Embryonic facial prominence (tissue), 1 donor: Measurements from ENCODE around the gene ELN.

Experiments used
- DNase-seq: peaks from one replicate; pipeline ENCODE4 v3.0.0-alpha.2; 2016; ENCODE audit errors: extremely low spot score

ELN gene

GRCh38 chr7:74092321-74092963 lies 64.5 kb downstream of the ELN start:
- DNase-seq: no peak

DNA sequence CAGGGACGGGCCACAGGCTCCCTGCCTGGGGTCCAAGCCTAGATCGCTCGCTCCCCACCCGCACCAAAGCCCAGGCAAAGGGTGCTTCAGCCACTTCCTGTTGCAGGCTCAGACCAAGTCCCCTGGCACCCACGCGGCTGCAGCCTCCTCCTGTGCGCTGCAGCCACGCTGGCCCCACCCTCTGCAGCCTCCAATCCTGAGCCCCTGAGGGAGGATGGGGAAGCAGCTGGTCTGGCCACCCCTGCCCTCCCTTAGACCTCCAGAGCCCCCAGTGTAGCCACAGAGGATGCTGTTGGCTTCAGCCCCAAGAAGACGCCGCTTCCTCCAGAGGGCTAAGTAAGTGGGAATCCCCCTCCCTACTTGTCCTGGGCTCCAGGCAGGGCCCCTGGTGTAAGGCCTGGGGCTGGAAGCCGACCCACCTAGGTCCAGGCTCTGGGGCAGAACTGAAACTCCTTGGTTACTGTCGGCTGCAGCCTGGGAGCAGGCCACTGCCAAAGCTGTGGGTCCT lies 65.0 kb downstream of the ELN start:
- no peak for DNase-seq

DNA sequence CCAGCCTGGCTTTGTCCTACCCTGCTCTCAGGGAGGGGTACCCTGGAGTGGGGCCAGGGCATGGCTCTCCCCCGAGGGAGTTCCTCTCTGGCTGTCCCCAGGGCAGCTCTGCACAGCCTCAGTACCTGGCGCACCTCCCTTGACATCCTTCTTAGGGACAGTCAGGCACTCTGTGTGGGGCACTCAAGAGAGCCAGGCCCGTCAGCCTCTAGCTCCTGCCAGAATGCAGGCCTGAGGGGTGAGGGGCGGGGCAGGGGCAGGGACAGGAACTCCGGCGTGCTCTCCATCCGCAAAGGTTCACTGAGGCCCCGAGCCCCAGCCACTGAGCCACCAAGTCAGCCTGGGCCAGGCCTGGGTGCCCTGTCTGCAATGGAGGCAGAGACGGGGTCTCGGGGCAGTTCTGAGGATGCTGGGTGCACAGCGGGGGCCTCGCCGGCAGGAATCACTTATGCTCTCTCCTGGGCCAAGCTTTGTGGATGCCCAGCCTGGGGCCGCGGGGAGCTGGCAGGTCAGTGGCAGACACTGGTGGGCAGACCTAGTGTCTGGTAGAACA lies 65.8 kb downstream of the ELN start:
- no peak for DNase-seq

- no peak for DNase-seq
Observed at GRCh38 chr7:74094224-74095101, 66.5 kb downstream of the ELN start.

GRCh38 chr7:74095135-74095534 lies 67.2 kb downstream of the ELN start:
- DNase-seq: no peak

- DNase-seq: no peak
Observed at GRCh38 chr7:74097937-74098614, 70.1 kb downstream of the ELN start.

DNA sequence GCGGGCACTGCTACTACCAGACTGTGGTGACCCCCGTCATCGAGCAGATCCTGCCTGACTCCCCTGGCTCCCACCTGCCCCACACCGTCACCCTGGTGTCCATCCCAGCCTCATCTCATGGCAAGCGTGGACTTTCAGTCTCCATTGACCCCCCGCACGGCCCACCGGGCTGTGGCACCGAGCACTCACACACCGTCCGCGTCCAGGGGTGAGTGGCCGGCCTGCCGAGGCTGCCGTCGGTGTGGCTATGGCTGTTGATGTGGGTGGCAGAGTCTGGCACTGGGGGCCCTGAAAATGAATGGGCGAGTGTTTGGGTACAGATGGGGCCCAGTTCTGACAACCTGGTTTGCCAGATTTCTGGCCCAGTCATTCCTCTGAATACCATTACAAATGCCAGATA lies 71.1 kb downstream of the ELN start:
- no peak for DNase-seq

DNA sequence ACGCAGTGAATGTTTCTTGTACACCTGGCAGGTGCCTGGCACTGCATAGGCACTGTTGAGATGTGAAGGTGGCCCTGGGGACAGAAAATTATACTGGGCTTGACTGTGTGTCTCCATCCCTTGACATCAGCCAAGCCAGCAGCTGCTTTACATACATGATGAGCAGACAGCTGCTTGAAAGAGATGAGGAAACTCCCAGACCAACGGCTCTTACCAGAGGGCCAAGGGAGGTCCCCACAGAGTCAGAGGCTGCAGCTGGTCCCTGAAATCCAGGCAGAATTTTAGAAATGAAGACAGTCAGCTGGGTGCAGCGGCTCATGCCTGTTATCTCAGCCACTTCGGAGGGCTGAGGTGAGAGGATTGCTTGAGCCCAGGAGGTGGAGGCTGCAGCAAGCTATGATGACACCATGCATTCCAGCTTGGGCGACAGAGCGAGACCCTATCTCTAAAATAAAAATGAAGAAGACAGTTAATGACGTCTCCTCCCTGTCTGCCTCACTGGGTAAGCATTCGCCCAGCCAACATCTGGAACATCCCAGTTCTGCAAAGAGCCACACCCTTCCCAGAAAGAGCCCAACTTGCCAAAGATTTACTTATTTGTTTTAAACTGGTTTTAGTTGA lies 73.2 kb downstream of the ELN start:
- DNase-seq: no peak

- no peak for DNase-seq
Observed at GRCh38 chr7:74103219-74103772, 75.3 kb downstream of the ELN start.

GRCh38 chr7:74104702-74105101 lies 76.7 kb downstream of the ELN start:
- no peak for DNase-seq

DNA sequence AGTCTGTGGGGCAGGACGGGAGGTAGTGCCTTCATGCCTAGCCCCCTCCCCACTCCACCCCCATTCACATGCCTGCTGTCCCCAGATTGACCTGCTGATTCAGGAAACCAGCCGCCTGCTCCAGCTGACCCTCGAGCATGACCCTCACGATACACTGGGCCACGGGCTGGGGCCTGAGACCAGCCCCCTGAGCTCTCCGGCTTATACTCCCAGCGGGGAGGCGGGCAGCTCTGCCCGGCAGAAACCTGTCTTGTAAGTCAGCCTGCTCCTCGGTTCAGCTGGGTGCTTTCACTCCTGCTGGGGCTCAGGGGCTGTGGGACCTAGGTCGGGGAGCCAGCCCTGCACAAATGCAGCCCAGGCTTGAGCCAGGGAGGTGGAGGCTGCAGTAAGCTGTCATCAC lies 78.0 kb downstream of the ELN start:
- no peak for DNase-seq

DNA sequence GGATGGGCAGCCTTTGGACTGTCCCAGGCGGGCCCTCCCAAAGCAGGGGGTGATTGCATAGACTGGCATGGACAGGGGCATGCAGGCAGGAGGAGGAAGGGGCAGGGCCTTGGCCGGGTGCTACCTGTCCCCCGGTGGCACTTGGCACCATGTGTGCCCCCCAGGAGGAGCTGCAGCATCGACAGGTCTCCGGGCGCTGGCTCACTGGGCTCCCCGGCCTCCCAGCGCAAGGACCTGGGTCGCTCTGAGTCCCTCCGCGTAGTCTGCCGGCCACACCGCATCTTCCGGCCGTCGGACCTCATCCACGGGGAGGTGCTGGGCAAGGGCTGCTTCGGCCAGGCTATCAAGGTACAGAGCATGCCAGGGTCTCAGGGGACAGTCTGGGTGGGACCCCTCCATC lies 78.9 kb downstream of the ELN start:
- DNase-seq: no peak

GRCh38 chr7:74115326-74115725 lies 87.4 kb downstream of the ELN start:
- no peak for DNase-seq

DNA sequence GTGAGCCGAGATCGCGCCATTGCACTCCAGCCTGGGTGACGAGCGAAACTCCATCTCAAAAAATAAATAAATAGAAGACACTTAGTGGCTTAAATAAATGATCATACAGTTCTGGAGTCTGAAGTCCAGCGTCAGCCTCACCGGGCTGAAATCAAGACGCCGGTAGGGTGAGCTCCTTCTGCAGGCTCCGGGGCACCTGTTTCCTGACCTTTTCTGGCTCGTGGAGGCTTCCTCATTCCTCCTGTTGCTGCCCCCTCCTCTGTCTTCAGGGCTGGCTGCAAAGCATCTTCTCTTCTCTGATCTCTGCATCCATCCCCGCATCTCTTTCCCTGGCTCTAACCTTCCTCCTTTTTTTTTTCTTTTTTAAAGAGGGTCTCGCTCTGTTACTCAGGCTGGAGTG lies 88.4 kb downstream of the ELN start:
- DNase-seq: no peak
